ENCODE data around the gene NUP205.

NUP205 gene, protein sequence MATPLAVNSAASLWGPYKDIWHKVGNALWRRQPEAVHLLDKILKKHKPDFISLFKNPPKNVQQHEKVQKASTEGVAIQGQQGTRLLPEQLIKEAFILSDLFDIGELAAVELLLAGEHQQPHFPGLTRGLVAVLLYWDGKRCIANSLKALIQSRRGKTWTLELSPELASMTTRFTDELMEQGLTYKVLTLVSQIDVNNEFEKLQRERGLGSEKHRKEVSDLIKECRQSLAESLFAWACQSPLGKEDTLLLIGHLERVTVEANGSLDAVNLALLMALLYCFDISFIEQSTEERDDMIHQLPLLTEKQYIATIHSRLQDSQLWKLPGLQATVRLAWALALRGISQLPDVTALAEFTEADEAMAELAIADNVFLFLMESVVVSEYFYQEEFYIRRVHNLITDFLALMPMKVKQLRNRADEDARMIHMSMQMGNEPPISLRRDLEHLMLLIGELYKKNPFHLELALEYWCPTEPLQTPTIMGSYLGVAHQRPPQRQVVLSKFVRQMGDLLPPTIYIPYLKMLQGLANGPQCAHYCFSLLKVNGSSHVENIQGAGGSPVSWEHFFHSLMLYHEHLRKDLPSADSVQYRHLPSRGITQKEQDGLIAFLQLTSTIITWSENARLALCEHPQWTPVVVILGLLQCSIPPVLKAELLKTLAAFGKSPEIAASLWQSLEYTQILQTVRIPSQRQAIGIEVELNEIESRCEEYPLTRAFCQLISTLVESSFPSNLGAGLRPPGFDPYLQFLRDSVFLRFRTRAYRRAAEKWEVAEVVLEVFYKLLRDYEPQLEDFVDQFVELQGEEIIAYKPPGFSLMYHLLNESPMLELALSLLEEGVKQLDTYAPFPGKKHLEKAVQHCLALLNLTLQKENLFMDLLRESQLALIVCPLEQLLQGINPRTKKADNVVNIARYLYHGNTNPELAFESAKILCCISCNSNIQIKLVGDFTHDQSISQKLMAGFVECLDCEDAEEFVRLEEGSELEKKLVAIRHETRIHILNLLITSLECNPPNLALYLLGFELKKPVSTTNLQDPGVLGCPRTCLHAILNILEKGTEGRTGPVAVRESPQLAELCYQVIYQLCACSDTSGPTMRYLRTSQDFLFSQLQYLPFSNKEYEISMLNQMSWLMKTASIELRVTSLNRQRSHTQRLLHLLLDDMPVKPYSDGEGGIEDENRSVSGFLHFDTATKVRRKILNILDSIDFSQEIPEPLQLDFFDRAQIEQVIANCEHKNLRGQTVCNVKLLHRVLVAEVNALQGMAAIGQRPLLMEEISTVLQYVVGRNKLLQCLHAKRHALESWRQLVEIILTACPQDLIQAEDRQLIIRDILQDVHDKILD (N-terminal part only)

DNA sequence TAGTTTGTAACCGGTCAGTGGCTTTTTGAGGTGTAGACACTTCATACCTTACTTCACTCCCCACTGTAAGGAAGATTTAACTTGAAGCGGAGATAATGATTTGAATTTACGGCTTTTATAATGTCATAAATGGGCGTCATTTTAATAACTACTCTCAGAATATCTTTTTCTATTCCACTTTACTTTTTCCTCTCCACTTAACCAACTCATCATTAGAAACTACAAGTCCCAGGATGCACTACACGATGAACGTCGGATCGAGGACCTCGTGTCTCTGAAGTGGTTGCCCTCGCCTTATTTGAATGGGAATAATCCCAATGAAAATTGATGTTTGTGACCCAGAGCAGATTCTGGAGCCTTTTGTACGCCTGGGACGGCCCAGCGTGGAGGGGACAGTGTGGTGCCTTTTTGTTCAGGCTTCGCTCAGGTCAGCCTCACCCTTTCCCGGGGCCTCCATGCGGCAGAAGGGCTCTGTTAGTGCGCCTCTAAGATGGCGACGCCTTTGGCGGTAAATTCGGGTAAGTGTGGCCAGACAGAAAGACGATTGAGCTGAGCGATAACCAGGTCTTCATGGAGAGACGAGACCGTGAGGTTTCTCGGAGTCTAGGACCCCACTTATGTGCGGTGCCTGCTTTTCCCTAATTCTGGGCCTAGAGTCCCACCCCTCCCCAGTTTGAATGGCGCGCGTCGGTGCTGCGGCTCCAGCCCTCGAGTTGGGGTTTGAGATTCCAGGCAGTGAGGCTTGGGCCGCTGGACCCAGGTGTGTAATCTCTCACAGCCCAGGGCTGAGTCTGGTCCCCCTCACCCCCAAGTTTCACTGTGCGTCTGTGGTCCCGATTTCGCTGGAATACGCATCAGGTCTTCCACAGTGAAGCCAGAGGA is at the start of gene NUP205:
NUP205 (plus strand) TSS at position 463 of the 882 bp plus-strand sequence; CDS start at position 491, 28 bp downstream.
- H3K27ac ChIP-seq: peak within 1 kb of the TSS; percentile 95
- TF ChIP-seq EZH2 (IDR thresholded peaks at IDR 0.05) (no peak), POLR2AphosphoS5 (IDR thresholded peaks at IDR 0.05; ENCODE audit: borderline replicate concordance, low read depth, low read length) (peak; percentile 96)

GRCh38 chr7:135508883-135509588 is 48.7 kb upstream of the NUP205 start:
- DNase-seq (ENCODE audit: low read depth, low spot score): no peak
- TF ChIP-seq POLR2AphosphoS5 (IDR thresholded peaks at IDR 0.05; ENCODE audit: borderline replicate concordance, low read depth, low read length) (no peak), FOXP2 (optimal IDR thresholded peaks at IDR 0.05; ENCODE audit: control extremely low read depth, extremely low read length, insufficient read depth) (no peak), EZH2 (IDR thresholded peaks at IDR 0.05) (no peak)
- Histone ChIP-seq H3K9ac (ENCODE audit: insufficient read length) (peak overlapping the region; percentile 91), H3K4me3 (peak overlapping the region; percentile 91), H3K9me3 (ENCODE audit: low read depth, low read length) (no peaks in the 10 kb centered on the region), H3K36me3 (ENCODE audit: insufficient read depth, low read length) (peaks cover 7% of the 10 kb centered on the region; the same call in 1 of the 2 replicates), H3K27ac (peak overlapping the region; percentile 86)

More for the DNA sequence above, at the start of gene NUP205:
- Histone ChIP-seq H3K9me3 (ENCODE audit: low read depth, low read length) (no peaks in the 10 kb centered on the region), H3K4me3 (peak within 1 kb of the TSS; percentile 84), H3K36me3 (ENCODE audit: insufficient read depth, low read length) (no peaks in the 10 kb centered on the region; the same call in 1 of the 2 replicates), H3K9ac (ENCODE audit: insufficient read length) (peak within 1 kb of the TSS; percentile 99)
- peak; percentile 83 for DNase-seq (ENCODE audit: low read depth, low spot score)

DNA sequence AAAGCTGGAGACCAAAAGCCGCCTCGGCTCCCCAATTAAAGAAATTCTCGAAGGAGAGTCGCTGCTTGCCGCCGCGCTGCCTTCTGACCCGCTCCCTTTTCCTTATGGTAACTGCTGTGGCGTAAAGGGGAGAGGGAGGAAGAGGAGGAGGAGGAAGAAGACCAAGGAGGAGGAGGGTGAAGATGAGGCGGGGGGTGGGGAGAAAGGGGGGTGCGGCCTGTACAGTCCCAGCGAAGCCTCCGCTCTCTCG is 48.2 kb upstream of the NUP205 start:
- Histone ChIP-seq H3K9ac (ENCODE audit: insufficient read length) (peak overlapping the region; percentile 91), H3K9me3 (ENCODE audit: low read depth, low read length) (no peaks in the 10 kb centered on the region), H3K4me3 (peak overlapping the region; percentile 91), H3K27ac (peak overlapping the region; percentile 86), H3K36me3 (ENCODE audit: insufficient read depth, low read length) (peaks cover 7% of the 10 kb centered on the region; the same call in 1 of the 2 replicates)
- TF ChIP-seq FOXP2 (optimal IDR thresholded peaks at IDR 0.05; ENCODE audit: control extremely low read depth, extremely low read length, insufficient read depth): no peak
- no peak for DNase-seq (ENCODE audit: low read depth, low spot score)

GRCh38 chr7:135509839-135510591 is 47.7 kb upstream of the NUP205 start, which contains the start of gene CNOT4:
Gene CNOT4 (minus strand): TSS chr7:135510102. CDS start chr7:135438331, 71,771 bp downstream.
- peak; percentile 75 for DNase-seq (ENCODE audit: low read depth, low spot score)
- no peaks in the 10 kb centered on the region for H3K9me3 ChIP-seq (ENCODE audit: low read depth, low read length)
- H3K4me3 ChIP-seq: peak within 1 kb of the TSS; percentile 91
- peak within 1 kb of the TSS; percentile 91 for H3K9ac ChIP-seq (ENCODE audit: insufficient read length)
- TF ChIP-seq EZH2 (IDR thresholded peaks at IDR 0.05) (no peak), POLR2AphosphoS5 (IDR thresholded peaks at IDR 0.05; ENCODE audit: borderline replicate concordance, low read depth, low read length) (peak; percentile 89), FOXP2 (optimal IDR thresholded peaks at IDR 0.05; ENCODE audit: control extremely low read depth, extremely low read length, insufficient read depth) (peak; percentile 57)
- peaks cover 4% of the 10 kb centered on the region; the same call in 1 of the 2 replicates for H3K36me3 ChIP-seq (ENCODE audit: insufficient read depth, low read length)
- H3K27ac ChIP-seq: peak within 1 kb of the TSS; percentile 86

GRCh38 chr7:135510592-135511183 is 47.0 kb upstream of the NUP205 start:
- no peaks in the 10 kb centered on the region for H3K36me3 ChIP-seq (ENCODE audit: insufficient read depth, low read length)
- DNase-seq (ENCODE audit: low read depth, low spot score): no peak
- H3K9ac ChIP-seq (ENCODE audit: insufficient read length): peak overlapping the region; percentile 47
- H3K9me3 ChIP-seq (ENCODE audit: low read depth, low read length): no peaks in the 10 kb centered on the region
- H3K4me3 ChIP-seq: peak overlapping the region; percentile 91
- H3K27ac ChIP-seq: no peak overlapping the region
- TF ChIP-seq FOXP2 (optimal IDR thresholded peaks at IDR 0.05; ENCODE audit: control extremely low read depth, extremely low read length, insufficient read depth) (no peak), POLR2AphosphoS5 (IDR thresholded peaks at IDR 0.05; ENCODE audit: borderline replicate concordance, low read depth, low read length) (no peak), EZH2 (IDR thresholded peaks at IDR 0.05) (no peak)

DNA sequence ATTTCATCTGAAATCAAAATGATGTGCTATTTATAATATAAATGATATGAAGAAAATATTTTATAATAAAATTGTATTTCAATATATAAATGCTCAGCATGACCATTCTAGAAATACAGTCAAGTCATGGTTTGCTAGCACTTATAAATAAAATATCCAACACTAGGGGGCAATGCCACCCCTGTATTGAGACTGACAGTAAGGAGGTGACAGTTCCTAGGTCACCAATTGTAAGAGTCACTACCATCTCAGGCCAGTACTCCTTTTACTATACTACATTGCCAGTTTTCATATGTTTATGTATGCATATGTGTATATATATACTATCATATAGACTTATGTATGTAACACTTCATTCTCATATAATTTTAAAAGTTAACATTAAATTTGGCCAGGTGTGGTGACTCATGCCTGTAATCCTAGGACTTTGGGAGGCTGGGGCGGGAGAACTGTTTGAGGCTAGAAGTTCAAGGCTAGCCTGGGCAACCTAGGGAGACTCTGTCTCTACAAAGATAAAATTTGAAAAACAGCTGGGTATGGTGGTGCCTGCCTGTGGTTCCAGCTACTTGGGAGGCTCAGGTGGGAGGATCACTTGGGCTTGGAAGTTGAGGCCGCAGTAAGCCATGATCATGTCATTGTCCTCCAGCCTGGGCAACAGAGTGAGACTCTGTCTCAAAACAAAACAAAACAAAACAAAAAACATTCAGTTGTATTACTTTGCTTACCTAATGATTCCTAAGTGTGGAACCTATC is 45.4 kb upstream of the NUP205 start:
- TF ChIP-seq FOXP2 (optimal IDR thresholded peaks at IDR 0.05; ENCODE audit: control extremely low read depth, extremely low read length, insufficient read depth) (no peak), POLR2AphosphoS5 (IDR thresholded peaks at IDR 0.05; ENCODE audit: borderline replicate concordance, low read depth, low read length) (no peak), EZH2 (IDR thresholded peaks at IDR 0.05) (no peak)
- Histone ChIP-seq H3K36me3 (ENCODE audit: insufficient read depth, low read length) (no peaks in the 10 kb centered on the region), H3K27ac (no peak overlapping the region), H3K4me3 (no peak overlapping the region), H3K9ac (ENCODE audit: insufficient read length) (no peak overlapping the region), H3K9me3 (ENCODE audit: low read depth, low read length) (no peaks in the 10 kb centered on the region)
- no peak for DNase-seq (ENCODE audit: low read depth, low spot score)
